GM12872 (cell line): ENCODE measurements around the gene FBXL19.

ENCODE experiments used
- TF ChIP-seq, protein P1 (sequence below): IDR thresholded peaks from 3 replicates; pipeline ENCODE4 v1.5.1; 2011; ENCODE audit warnings: low read depth, mild to moderate bottlenecking, low read length, moderate library complexity; ENCODE audit not compliant: insufficient read depth

Gene FBXL19, protein sequence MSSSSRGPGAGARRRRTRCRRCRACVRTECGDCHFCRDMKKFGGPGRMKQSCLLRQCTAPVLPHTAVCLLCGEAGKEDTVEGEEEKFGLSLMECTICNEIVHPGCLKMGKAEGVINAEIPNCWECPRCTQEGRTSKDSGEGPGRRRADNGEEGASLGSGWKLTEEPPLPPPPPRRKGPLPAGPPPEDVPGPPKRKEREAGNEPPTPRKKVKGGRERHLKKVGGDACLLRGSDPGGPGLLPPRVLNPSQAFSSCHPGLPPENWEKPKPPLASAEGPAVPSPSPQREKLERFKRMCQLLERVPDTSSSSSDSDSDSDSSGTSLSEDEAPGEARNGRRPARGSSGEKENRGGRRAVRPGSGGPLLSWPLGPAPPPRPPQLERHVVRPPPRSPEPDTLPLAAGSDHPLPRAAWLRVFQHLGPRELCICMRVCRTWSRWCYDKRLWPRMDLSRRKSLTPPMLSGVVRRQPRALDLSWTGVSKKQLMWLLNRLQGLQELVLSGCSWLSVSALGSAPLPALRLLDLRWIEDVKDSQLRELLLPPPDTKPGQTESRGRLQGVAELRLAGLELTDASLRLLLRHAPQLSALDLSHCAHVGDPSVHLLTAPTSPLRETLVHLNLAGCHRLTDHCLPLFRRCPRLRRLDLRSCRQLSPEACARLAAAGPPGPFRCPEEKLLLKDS

GRCh38 chr16:30923554-30924075 lies at the start of gene FBXL19:
TSS of gene FBXL19 (plus strand) at chr16:30923572. CDS start at chr16:30925755, 2,183 bp downstream.
- TF ChIP-seq, protein P1, sequence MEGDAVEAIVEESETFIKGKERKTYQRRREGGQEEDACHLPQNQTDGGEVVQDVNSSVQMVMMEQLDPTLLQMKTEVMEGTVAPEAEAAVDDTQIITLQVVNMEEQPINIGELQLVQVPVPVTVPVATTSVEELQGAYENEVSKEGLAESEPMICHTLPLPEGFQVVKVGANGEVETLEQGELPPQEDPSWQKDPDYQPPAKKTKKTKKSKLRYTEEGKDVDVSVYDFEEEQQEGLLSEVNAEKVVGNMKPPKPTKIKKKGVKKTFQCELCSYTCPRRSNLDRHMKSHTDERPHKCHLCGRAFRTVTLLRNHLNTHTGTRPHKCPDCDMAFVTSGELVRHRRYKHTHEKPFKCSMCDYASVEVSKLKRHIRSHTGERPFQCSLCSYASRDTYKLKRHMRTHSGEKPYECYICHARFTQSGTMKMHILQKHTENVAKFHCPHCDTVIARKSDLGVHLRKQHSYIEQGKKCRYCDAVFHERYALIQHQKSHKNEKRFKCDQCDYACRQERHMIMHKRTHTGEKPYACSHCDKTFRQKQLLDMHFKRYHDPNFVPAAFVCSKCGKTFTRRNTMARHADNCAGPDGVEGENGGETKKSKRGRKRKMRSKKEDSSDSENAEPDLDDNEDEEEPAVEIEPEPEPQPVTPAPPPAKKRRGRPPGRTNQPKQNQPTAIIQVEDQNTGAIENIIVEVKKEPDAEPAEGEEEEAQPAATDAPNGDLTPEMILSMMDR, result no peak

- TF ChIP-seq, protein P1, result no peak
Measured at GRCh38 chr16:30874244-30874820, 49.0 kb upstream of the FBXL19 start.

DNA sequence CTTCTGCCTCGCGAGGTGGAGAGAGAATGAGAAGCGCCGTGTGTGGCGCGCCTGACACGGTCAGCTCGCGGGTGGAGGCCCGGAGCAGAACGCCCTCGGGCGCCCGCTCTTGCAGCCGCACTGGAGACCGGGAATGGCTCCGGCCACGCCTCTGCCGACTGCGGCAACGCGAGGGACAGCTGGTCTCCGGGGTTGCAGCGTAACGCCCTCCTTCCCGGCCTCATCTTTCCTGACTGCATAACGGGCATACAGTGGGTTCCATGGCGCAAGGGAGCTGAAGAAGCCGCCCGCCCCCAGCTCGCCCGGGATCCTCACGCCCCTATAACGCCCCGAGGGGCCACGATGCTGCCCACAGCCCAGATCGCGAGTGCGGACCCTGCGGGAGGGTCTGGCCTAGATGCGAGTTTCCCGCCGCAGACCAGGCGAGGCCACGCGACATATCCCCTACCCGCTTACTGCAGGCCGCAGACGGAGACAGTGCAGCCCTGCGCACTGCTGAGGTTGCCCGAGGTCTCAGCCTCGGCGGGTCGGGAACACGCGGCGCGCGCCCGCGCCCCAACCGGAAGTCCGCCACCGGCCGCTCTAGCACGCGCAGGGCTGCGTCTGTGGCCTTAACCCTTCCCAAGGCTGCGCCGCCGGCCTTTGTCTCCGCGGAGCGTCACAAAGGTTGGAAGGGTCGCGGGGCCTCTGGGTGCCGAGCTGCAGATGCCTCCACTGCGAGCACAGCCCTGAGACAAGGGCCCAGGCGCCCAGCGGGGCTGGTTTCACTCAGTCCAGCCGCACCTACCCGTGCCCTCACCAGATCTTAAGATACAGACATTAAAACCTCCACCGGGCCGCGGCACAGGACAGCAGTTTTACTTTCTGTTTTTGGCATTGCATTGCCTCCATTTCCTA lies 48.3 kb upstream of the FBXL19 start:
- TF ChIP-seq, protein P1, result 0 out of 3 replicates have a peak, but pooled peaks have one; percentile 11

GRCh38 chr16:30875871-30876801 lies 47.2 kb upstream of the FBXL19 start:
- TF ChIP-seq, protein P1, result no peak

- TF ChIP-seq, protein P1, result no peak
Measured at GRCh38 chr16:30876867-30877266, 46.5 kb upstream of the FBXL19 start.
